Prostate gland (tissue), 2 donors: ENCODE data around the gene FARS2.

Experiments used
- POLR2AphosphoS5 ChIP-seq: sonication (generic); formaldehyde crosslinking; IDR thresholded peaks from one replicate; pipeline ENCODE4 v1.6.1; 2017; ENCODE audit warnings: antibody characterized with exemption
- TF ChIP-seq, protein P1 (sequence below), 4 experiments: fragments of 200-600 bp in 2 of 4; fragments of 450-650 bp in 2 of 4; sonication (generic) in 2 of 4; IDR thresholded peaks; 1 replicate in 3 of 4; 2 replicates in 1 of 4; pipeline ENCODE4 v1.5.1; 2016 to 2019; ENCODE audit warnings: antibody characterized with exemption in 4 of 4, mild to moderate bottlenecking in 2 of 4, moderate library complexity in 2 of 4

DNA sequence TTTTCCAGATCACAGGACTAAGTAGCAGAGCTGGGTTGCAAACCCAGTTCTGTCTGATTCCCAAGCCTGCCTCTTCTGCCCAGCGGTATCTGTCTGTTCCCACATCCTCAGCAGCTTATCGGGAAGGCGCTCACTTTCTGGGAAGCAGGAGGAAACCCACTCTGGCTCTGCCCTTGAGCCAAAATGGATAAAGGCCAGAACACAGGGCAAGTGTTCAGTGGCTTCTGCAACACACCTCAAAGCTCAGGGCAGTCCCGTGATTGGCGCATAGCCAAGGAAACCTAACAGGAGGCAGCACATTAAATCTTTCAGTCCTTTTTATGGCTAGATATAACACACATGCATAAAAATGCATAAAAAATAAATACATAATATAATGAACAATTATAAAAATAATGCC, 483.2 kb downstream of the FARS2 start:
- TF ChIP-seq, protein P1, sequence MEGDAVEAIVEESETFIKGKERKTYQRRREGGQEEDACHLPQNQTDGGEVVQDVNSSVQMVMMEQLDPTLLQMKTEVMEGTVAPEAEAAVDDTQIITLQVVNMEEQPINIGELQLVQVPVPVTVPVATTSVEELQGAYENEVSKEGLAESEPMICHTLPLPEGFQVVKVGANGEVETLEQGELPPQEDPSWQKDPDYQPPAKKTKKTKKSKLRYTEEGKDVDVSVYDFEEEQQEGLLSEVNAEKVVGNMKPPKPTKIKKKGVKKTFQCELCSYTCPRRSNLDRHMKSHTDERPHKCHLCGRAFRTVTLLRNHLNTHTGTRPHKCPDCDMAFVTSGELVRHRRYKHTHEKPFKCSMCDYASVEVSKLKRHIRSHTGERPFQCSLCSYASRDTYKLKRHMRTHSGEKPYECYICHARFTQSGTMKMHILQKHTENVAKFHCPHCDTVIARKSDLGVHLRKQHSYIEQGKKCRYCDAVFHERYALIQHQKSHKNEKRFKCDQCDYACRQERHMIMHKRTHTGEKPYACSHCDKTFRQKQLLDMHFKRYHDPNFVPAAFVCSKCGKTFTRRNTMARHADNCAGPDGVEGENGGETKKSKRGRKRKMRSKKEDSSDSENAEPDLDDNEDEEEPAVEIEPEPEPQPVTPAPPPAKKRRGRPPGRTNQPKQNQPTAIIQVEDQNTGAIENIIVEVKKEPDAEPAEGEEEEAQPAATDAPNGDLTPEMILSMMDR (IDR thresholded peaks at IDR 0.05), result no peak
- no peak for TF ChIP-seq POLR2AphosphoS5
